ENCODE measurements around the gene ZNF628.

GRCh38 chr19:55435020-55435419 is 41.4 kb upstream of the ZNF628 start:
- TF ChIP-seq POLR2A (IDR thresholded peaks at IDR 0.05), result no peak
- TF ChIP-seq, protein P1, sequence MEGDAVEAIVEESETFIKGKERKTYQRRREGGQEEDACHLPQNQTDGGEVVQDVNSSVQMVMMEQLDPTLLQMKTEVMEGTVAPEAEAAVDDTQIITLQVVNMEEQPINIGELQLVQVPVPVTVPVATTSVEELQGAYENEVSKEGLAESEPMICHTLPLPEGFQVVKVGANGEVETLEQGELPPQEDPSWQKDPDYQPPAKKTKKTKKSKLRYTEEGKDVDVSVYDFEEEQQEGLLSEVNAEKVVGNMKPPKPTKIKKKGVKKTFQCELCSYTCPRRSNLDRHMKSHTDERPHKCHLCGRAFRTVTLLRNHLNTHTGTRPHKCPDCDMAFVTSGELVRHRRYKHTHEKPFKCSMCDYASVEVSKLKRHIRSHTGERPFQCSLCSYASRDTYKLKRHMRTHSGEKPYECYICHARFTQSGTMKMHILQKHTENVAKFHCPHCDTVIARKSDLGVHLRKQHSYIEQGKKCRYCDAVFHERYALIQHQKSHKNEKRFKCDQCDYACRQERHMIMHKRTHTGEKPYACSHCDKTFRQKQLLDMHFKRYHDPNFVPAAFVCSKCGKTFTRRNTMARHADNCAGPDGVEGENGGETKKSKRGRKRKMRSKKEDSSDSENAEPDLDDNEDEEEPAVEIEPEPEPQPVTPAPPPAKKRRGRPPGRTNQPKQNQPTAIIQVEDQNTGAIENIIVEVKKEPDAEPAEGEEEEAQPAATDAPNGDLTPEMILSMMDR (IDR thresholded peaks at IDR 0.05 in 4 of 5, conservative IDR thresholded peaks at IDR 0.05 in 1 of 5), result no peak

All from gastrocnemius medialis (tissue), 4 donors.